GM12864 (cell line): Measurements from ENCODE around the gene SEMA3A.

ENCODE experiments used
- DNase-seq: peaks from one replicate; pipeline ENCODE4 v3.0.0-alpha.2; 2011; ENCODE audit warnings: low read depth
- H3K4me3 ChIP-seq: 2 replicates; pipeline ENCODE4 v1.5.1; 2011; ENCODE audit warnings: mild to moderate bottlenecking, low read depth, low read length, control low read depth
- CTCF ChIP-seq: IDR thresholded peaks from 2 replicates; pipeline ENCODE4 v1.5.1; 2011; ENCODE audit warnings: low read depth, mild to moderate bottlenecking, moderate library complexity, low read length, control low read depth, inconsistent platforms; ENCODE audit errors: missing control alignments

Gene SEMA3A

GRCh38 chr7:84210301-84210700 is 15.7 kb upstream of the SEMA3A start:
- H3K4me3 ChIP-seq: no peak overlapping the region
- DNase-seq: no peak
- TF ChIP-seq CTCF: no peak

- no peak overlapping the region for H3K4me3 ChIP-seq
- no peak for DNase-seq
- TF ChIP-seq CTCF: no peak
These were observed 14.4 kb upstream of the SEMA3A start for GRCh38 chr7:84209006-84209405.

- DNase-seq: no peak
- TF ChIP-seq CTCF: no peak
- H3K4me3 ChIP-seq: no peak overlapping the region
These were observed 13.0 kb upstream of the SEMA3A start for GRCh38 chr7:84207615-84208014.

- TF ChIP-seq CTCF: no peak
- DNase-seq: no peak
- no peak overlapping the region for H3K4me3 ChIP-seq
These were observed 12.4 kb upstream of the SEMA3A start for GRCh38 chr7:84207025-84207424.

GRCh38 chr7:84204655-84205054 is 10.1 kb upstream of the SEMA3A start:
- no peak for TF ChIP-seq CTCF
- H3K4me3 ChIP-seq: no peak overlapping the region
- DNase-seq: no peak

- no peak overlapping the region for H3K4me3 ChIP-seq
- DNase-seq: no peak
- TF ChIP-seq CTCF: no peak
These were observed 8.3 kb upstream of the SEMA3A start for GRCh38 chr7:84202855-84203254.

- H3K4me3 ChIP-seq: no peak overlapping the region
- DNase-seq: no peak
- TF ChIP-seq CTCF: no peak
These were observed 6.3 kb upstream of the SEMA3A start for GRCh38 chr7:84200859-84201258.
